Activated CD4-positive, CD25-positive, alpha-beta regulatory T cell treated with anti-CD3 and anti-CD28 coated beads, Interleukin-2, amount 50 U/mL, for 16 hours (primary cell): ENCODE data around the gene KDM4B.
"Not testable (repeated sequence)": the region's sequence is repeated elsewhere in the genome, so short reads cannot be mapped to it uniquely, and the experiment has no call there.

Experiments used
- DNase-seq: peaks from one replicate; pipeline ENCODE4 v3.0.0-alpha.2; 2020; ENCODE audit warnings: low read depth, low spot score

KDM4B gene

DNA sequence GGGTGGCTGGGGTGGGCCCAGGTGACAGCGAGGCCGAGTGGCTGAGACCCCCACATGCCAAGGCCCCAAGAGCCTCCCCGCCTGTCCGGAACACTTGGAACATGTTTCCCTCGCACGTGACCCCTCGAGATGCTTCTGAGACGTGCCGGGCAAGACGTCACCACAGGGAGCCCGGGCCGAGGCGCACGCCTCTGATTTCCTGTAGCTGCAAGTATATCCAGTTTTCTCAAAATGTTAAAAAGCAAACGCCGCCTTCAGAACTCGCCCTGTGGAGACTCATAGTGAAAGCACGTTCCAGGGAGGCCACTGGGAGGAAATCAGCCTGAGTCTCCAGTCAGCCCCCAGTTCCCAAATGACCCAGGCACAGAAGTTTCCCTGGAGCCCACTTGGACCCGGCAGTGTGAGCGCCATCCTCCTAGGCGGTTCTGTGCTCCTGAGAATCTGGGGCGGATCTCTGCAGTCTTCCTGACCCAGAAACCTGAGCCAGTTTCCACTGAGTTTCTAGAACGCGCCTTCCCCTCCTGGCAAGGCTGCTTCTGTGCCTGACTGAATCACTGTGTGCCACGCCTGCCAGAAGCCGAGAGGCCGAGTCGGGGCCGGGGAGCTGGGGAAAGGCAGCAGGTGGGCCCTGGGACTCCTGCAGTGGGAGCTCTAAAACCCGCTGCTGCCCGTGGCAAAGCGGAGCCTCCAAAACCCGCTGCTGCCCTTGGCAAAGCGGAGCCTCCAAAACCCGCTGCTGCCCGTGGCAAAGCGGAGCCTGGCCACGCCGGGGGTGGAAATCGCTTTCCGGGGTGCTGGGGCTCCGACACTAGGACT is 179.3 kb downstream of the KDM4B start:
- no peak for DNase-seq

DNA sequence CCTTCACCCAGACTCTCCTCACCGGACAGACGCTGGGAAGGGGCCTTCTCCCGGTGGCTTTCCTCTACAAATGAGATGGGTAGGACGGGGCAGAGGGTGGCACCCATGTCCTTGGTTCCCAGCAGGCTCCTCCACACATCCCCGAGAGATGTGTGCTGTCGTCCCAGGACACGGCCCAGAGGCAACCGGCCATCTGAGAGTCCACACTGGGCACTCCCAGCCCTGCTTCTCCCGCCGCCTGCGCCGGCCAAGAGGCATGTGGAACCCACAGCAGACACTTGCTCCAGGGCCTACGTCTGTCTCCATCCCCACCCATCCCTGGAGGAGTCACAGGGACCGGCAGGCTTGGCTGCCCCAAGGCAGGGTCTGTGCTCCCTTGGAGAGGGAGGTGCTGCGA is 179.9 kb downstream of the KDM4B start:
- DNase-seq, result no peak

DNA sequence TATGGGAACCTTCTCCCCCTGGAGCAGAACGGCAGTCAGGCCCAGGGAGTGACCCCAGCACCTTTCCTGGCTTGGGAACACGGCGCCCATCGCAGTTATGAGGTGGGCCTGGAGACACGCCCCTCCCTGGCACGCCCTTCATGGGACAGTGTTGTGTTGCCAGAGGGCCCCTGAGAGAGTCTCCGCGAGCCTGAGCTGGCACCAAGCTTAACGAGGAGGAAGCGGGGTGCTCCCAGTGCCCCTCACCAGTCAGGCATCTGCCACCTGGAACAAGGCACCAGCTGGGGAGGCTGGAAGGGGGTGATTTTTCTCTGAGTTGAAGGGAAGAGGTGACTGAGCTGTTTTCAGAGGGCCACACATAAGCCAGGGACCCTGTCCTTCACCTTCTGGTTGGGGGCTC is 180.6 kb downstream of the KDM4B start:
- DNase-seq, result no peak

DNA sequence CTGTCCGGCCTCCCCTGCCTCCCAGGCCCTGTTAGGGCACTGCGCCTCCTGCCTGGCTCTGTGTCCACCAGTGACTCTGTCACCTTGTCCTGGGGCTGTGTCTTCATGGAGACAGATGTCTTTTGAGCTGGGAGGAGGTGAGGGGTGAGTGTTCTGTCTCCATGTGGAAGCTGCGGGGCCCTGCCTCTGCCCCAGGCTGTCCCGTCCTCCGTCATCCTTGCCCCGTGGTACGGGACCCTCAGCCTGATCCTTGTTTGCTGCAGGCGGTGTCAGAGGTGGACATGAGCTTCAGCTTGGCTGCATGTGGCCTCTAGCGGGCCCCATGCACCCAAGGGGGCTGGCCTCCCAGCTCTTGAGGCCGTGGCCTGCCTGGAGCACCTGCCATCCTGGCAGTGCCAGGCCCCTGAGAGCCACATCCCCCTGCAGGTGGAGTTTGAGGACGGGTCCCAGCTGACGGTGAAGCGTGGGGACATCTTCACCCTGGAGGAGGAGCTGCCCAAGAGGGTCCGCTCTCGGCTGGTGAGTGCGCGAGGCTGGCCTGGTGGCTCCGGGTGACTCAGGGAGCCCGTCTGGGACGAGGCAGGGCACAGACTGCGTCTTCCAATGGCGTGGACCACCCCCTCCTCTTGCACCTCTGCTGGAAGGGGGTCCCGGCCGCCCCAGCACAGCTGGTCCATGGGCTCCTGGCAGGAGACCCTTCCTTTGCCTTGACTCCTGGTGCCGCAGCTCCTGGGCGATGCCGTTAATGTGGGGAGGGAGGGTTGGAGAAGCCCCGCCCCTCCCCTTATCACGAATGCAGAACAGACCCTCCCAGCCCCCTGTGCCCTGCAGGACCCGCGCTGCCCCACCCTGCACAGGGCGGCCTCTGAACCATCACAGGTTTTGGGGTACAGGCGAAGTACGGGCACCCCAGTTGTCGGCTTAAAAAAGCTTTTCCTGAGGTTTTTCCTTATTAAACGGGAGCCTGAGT is 181.3 kb downstream of the KDM4B start:
- no peak for DNase-seq

DNA sequence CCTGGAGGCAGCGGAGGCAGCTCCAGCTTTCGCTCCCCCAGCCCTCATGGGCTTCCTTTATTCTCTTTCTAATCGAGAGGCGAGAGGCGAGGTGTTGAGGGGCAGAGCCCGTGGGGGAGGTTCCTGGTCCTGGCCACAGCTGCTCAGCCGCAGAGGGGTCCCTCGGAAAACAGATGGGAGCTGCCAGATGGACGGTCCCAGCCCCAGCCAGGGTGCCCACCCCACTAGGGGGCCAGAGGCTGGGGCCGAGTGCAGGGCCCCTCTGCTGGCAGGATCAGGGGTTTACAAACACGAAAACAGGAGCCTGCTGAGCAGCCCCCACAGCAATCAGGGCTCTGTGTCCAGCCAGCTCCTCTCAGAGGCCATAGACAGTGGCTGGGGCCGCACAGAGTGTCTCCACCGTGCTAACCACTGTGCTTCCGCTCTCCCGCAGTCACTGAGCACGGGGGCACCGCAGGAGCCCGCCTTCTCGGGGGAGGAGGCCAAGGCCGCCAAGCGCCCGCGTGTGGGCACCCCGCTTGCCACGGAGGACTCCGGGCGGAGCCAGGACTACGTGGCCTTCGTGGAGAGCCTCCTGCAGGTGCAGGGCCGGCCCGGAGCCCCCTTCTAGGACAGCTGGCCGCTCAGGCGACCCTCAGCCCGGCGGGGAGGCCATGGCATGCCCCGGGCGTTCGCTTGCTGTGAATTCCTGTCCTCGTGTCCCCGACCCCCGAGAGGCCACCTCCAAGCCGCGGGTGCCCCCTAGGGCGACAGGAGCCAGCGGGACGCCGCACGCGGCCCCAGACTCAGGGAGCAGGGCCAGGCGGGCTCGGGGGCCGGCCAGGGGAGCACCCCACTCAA is 182.2 kb downstream of the KDM4B start:
- no peak for DNase-seq

DNA sequence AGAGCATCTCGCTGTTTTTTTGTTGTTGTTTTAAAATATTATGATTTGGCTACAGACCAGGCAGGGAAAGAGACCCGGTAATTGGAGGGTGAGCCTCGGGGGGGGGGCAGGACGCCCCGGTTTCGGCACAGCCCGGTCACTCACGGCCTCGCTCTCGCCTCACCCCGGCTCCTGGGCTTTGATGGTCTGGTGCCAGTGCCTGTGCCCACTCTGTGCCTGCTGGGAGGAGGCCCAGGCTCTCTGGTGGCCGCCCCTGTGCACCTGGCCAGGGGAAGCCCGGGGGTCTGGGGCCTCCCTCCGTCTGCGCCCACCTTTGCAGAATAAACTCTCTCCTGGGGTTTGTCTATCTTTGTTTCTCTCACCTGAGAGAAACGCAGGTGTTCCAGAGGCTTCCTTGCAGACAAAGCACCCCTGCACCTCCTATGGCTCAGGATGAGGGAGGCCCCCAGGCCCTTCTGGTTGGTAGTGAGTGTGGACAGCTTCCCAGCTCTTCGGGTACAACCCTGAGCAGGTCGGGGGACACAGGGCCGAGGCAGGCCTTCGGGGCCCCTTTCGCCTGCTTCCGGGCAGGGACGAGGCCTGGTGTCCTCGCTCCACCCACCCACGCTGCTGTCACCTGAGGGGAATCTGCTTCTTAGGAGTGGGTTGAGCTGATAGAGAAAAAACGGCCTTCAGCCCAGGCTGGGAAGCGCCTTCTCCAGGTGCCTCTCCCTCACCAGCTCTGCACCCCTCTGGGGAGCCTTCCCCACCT is 183.3 kb downstream of the KDM4B start:
- DNase-seq, result no peak

DNA sequence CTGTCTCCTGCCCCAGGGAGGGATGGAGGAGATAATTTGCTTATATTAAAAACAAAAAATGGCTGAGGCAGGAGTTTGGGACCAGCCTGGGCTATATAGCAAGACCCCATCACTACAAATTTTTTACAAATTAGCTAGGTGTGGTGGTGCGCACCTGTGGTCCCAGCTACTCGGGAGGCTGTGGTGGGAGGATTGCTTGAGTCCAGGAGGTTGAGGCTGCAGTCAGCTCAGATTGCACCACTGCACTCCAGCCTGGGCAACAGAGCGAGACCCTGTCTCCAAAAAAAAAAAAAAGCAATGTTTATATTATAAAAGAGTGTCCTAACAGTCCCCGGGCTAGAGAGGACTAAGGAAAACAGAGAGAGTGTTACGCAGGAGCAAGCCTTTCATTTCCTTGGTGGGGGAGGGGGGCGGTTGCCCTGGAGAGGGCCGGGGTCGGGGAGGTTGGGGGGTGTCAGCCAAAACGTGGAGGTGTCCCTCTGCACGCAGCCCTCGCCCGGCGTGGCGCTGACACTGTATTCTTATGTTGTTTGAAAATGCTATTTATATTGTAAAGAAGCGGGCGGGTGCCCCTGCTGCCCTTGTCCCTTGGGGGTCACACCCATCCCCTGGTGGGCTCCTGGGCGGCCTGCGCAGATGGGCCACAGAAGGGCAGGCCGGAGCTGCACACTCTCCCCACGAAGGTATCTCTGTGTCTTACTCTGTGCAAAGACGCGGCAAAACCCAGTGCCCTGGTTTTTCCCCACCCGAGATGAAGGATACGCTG is 184.0 kb downstream of the KDM4B start:
- no peak for DNase-seq

DNA sequence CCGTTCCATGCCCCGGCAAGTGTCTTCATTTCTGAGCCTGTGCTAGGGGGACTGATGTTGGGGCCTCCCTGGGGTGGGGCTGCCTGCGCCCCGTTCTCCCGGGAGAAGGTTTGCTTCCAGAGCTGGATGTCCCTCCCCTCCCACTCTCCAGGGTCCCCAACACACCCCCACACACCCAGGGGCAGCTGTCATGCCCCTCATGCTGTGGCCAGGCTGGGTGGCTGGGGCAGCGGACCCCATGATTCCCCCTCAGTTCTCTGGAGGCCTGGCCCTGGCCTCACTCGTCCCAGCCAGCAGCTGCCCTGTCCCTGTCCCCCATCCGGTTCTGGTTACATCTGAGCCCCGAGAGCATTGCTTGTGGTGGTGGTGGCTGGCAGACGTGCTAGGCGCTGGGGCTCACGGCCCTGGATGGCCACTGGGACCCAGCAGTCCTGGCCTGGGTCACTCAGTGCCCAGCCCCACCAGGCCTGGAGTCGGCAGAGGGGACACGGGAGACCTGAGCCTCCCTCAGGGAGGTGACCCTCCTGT is 184.8 kb downstream of the KDM4B start:
- no peak for DNase-seq

DNA sequence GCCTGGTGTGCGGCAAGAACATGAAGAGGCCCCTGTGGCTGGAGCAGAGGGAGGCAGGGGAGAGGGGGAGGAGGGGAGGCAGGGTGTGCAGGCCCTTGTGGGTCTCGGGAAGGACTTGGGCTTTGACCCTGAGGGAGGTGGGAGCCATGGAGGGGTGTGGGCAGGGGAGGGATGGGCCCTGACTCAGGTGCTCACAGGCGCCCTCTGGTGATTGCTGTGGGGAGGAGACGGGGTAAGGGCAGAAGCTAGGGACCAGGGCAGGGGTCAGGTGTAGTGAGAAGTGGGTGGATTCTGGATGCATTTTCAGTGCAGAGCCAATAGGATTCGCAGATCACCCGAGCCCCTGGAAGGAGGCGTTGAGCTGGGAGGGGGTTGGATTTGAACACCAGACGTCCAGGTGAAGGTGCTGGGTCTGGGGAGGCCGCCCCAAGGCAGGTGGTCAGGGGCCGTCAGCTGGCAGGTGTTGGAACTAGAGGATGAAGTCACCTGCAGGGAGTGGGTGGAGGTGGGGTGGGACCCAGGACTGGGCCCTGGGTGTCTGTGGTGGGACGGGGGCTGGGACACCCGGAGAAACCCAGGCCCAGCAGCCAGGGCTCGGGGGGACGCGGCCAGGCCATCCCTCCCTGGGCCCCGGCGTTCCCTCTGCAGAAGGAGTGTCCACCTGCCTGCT is 185.4 kb downstream of the KDM4B start:
- DNase-seq, result peak; percentile 18

DNA sequence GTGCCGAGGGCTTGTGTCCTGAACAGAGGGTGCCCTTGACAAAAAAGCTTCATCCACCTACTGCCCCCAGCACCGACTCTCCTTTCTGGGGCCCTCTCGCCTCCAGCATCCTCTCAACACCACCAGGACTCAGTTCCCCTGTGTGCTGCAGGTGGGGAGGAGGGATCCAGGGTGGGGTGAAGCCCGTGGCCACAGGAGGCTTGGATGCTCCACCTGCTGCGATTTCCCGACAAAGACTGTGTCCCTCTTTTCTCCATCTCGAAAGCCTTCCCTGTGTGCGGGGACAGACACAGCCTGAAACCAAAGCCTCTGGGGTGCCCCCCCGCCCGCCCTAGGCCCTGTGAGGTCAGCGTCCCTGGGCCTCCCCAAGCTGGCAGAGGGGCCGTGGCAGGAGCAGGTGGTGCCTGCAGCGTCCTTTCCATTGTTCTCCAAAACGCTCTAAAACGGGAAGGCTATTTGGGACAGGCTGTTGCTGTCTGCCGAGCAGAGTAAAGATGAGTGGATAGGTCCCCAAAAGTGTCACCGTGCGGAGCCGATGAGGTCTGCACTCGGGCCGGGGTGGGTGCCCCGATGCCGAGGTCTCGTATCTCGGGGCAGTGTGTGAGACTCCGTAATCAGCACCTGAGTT is 186.0 kb downstream of the KDM4B start:
- no peak for DNase-seq

DNA sequence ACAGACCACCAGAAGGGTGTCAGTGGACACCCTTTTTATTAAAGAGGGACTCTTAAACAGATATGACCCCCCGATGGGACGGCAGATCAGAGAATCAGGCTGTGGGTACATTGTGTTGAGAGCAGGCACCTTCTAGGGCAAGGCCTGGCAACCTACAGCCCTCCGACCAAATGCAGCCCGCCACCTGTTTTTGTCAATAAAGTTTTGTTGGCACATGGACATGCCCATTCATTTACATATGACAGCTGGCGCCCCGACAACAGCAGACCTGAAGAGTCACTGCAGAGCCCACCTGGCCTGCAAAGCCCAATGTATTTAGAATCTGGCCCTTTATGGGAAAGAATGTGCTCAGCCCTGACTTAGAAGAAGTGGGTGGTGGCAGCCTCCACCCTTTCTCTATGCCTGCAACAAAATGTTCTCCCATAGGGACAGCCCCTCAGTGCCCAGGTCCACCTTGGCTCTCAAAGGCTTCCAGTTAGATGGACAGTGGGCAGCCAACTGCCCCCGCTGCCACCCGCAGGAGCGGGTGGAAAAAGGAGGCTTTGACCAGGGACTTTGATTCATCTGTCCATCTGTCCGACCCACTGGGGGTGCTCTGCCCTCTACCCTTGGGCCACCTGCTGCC is 186.8 kb downstream of the KDM4B start:
- no peak for DNase-seq

DNA sequence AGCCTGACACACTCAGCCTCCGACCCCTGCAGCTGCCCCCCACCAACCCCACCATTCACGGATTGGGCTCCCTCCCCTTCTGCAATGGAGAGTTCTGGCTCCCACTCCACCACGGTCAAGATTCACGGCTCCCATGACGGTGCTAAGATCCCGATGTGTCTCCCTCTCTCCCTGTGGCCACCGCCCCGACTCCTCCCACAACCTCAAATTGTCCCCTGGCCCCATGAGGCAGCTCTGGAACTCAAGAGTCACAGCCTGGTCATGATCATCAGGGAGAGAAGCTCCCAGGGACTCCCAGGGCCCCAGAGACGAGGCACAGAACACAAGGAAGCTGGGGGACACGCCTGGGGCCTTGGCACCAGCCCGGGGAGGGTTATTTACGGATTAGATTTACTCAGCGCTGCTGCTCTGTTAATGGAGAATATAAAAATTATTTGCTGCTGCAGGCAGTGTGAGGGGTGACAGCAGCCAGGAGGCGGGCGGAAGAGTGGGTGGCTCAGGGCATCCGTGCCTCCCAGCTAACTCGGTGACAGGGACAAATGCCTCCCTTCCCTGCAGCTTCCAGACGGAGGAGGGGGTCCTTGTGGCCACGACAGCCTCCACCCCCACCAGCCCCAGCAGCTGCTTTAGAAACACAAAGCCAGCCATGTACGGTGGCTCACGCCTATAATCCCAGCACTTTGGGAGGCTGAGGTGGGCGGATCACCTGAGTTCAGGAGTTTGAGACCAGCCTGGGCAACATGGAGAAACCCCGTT is 187.5 kb downstream of the KDM4B start:
- DNase-seq, result no peak

DNA sequence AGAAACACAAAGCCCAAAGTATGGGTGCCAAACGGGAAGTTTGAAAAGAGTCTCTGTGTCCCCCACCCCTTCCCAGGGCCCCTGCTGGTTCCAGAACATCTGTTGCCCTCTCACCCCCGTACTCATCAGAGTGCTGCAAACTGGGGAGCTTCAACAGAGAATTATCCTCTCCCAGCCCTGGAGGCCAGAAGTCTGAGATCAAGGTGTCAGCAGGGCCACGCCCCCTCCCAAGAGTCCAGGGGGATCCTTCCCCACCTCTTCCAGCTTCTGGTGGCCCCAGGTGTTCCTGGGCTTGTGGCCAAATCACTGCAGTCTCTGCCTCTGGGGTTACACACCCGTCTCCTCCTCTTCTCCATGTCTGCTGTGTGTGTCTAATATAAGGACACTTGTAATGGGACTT is 188.3 kb downstream of the KDM4B start:
- no peak for DNase-seq

DNA sequence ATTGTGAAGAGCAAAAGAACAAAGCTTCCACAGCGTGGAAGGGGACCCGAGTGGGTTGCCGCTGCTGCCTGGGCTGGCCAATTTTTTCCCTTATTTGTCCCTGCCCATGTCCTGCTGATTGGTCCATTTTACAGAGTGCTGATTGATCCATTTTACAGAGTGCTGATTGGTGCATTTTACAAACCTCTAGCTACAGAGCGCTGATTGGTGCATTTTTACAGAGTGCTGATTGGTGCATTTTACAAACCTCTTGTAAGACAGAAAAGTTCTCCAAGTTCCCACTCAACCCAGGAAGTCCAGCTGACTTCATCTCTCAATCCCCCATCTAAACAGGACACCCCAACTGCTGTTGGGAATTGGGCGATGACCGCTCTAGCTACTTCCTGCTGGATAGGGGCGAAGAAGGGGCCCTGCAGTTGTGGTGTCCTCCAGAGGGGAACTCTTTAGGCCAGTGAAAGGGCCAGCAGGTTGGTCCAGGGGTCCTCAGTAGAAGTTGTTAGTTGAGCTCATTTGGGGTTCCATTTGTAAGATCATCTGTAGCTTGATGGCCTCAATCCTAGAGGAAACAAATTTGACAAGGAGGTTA is 189.7 kb downstream of the KDM4B start:
- DNase-seq, result not testable (repeated sequence)

DNA sequence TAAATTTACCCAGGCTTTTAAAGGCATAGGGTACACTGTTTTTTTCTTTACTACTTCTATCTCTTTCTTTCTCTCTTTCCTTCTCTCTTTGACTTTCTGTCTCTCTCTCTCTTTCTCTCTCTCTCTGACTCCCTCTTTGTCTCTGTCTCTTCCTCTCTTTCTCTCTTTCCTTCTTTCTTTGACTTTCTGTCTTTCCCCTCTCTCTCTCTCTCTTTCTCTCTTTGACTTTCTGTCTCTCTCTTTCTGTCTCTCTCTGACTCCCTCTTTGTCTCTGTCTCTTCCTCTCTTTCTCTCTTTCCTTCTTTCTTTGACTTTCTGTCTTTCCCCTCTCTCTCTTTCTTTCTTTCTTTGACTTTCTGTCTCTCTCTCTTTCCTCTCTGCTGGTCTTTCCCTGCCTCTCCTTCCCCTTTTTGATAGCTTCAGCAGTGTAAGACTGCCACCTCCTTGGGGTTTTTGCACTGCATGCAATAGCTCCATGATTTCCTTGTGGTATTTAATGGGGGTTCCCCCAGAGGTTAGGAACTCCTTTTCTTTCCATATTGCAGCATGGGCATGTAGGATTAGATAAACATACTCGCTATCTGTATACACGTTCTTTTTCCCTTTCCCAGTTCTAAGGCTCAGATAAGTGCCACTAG is 191.4 kb downstream of the KDM4B start:
- DNase-seq, result not testable (repeated sequence)

DNA sequence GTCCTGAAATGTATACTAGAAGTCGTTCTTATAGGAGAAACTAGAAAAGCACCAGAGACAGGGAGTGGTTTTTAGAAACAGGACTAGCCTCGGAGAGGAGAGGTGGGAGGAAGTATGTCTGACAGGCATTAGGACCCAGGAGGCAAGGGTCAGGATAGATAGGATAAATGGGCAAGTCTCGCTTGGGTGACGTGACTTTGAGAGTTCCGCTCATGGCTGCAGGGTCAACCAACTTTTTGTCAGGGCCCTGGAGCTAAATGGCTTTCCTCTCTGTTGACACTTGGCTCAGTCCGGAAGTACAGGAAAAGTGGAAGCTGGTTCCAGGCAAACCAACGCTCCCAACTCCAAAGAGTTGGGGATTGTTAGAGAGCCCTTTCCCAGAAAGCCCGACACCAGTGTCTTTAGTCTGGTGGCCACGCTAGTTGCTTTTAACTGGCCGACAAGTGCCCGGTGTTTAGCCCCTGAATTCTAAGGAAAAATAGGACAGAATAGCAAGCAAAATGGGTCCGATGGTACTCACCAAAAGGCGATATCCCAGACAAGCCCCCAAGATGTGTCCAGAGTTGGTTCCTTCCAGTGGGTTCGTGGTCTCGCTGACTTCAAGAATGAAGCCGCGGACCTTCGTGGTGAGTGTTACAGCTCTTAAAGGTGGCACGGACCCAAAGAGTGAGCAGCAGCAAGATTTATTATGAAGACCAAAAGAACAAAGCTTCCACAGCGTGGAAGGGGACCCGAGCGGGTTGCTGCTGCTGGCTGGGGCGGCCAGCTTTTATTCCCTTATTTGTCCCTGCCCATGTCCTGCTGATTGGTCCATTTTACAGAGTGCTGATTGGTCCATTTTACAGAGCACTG is 196.2 kb downstream of the KDM4B start:
- DNase-seq, result not testable (repeated sequence)
